ENCODE results near the gene KLHDC8A. TPM values are rescaled to one million over a fixed set of nuclear protein-coding genes. Genes with fewer than 3 reads are reported as not detected.

Gene KLHDC8A
- total and polyA plus RNA-seq, 4 experiments from 2014 or later, result not detected

- no peaks in the 10 kb centered on the region for H3K36me3 Mint-ChIP-seq
- peaks cover 10 to 29% (median 12%) of the 10 kb centered on the region in 4 donors for H3K4me1 Mint-ChIP-seq
- H3K9me3 Mint-ChIP-seq, result no peaks in the 10 kb centered on the region
- ChIA-PET CTCF (ENCODE audit: partially characterized antibody) (no interaction called here), POLR2A (ENCODE audit: partially characterized antibody) (no interaction called here)
- no peak for DNase-seq
- intact Hi-C loops (cut with micrococcal nuclease), result no loop called here
- no peaks in the 10 kb centered on the region for H3K27me3 ChIP-seq (ENCODE audit: insufficient read depth, low read length)
- H3K27ac ChIP-seq (ENCODE audit: low read depth, low read length), result no peak overlapping the region
- no peaks in the 10 kb centered on the region for H3K9me3 ChIP-seq (ENCODE audit: control insufficient read depth in 1 of 2, low read length in 2 of 2)
- H3K4me3 Mint-ChIP-seq, result no peak overlapping the region
- H3K36me3 ChIP-seq (ENCODE audit: insufficient read depth, low read length), result no peaks in the 10 kb centered on the region
- peaks cover 9% of the 10 kb centered on the region for H3K4me1 ChIP-seq (ENCODE audit: insufficient read depth, low read length)
- H3K27ac Mint-ChIP-seq, result no peak overlapping the region
- H3K27me3 Mint-ChIP-seq, result peaks cover 11 to 13% of the 10 kb centered on the region in 2 donors
- no peak overlapping the region for H3K4me3 ChIP-seq (ENCODE audit: low read length in 2 of 2)
These were observed 22.3 kb upstream of the KLHDC8A start for GRCh38 chr1:205379056-205379455.

GRCh38 chr1:205377355-205377754, 20.6 kb upstream of the KLHDC8A start:
- no peaks in the 10 kb centered on the region for H3K9me3 ChIP-seq (ENCODE audit: control insufficient read depth in 1 of 2, low read length in 2 of 2)
- H3K4me3 ChIP-seq (ENCODE audit: low read length in 2 of 2), result no peak overlapping the region
- Mint-ChIP-seq H3K36me3 (no peaks in the 10 kb centered on the region), H3K4me1 (peaks cover 18 to 39% (median 22%) of the 10 kb centered on the region in 4 donors), H3K27ac (no peak overlapping the region), H3K27me3 (peaks cover 13 to 14% of the 10 kb centered on the region in 2 donors), H3K9me3 (no peaks in the 10 kb centered on the region), H3K4me3 (no peak overlapping the region)
- intact Hi-C loops (cut with micrococcal nuclease), result no loop called here
- no peaks in the 10 kb centered on the region for H3K27me3 ChIP-seq (ENCODE audit: insufficient read depth, low read length)
- POLR2A ChIA-PET (ENCODE audit: partially characterized antibody), result no interaction called here
- H3K4me1 ChIP-seq (ENCODE audit: insufficient read depth, low read length), result peaks cover 16% of the 10 kb centered on the region
- DNase-seq, result no peak
- CTCF ChIA-PET (ENCODE audit: partially characterized antibody), result no interaction called here
- no peaks in the 10 kb centered on the region for H3K36me3 ChIP-seq (ENCODE audit: insufficient read depth, low read length)
- no peak overlapping the region for H3K27ac ChIP-seq (ENCODE audit: low read depth, low read length)

GRCh38 chr1:205376739-205377138, 20.0 kb upstream of the KLHDC8A start:
- Mint-ChIP-seq H3K27ac (no peak overlapping the region), H3K36me3 (no peaks in the 10 kb centered on the region), H3K9me3 (no peaks in the 10 kb centered on the region), H3K4me3 (peak overlapping the region in 1 of 8 donors; percentile 22), H3K4me1 (peaks cover 18 to 39% (median 22%) of the 10 kb centered on the region in 4 donors), H3K27me3 (peaks cover 13 to 15% of the 10 kb centered on the region in 2 donors)
- H3K27ac ChIP-seq (ENCODE audit: low read depth, low read length), result no peak overlapping the region
- no peaks in the 10 kb centered on the region for H3K9me3 ChIP-seq (ENCODE audit: control insufficient read depth in 1 of 2, low read length in 2 of 2)
- ChIA-PET POLR2A (ENCODE audit: partially characterized antibody) (no interaction called here), CTCF (ENCODE audit: partially characterized antibody) (interaction anchor here (1.0 to 1.2 kb wide), 2 partner anchors 23 to 41 kb away, joined by 3 to 5 read pairs; no protein-coding TSS in a partner anchor)
- no peak overlapping the region for H3K4me3 ChIP-seq (ENCODE audit: low read length in 2 of 2)
- no peaks in the 10 kb centered on the region for H3K36me3 ChIP-seq (ENCODE audit: insufficient read depth, low read length)
- no peaks in the 10 kb centered on the region for H3K27me3 ChIP-seq (ENCODE audit: insufficient read depth, low read length)
- no peak for DNase-seq
- peaks cover 16% of the 10 kb centered on the region for H3K4me1 ChIP-seq (ENCODE audit: insufficient read depth, low read length)
- intact Hi-C loops (cut with micrococcal nuclease), result no loop called here

- H3K4me1 ChIP-seq (ENCODE audit: insufficient read depth, low read length), result peaks cover 16% of the 10 kb centered on the region
- H3K36me3 Mint-ChIP-seq, result no peaks in the 10 kb centered on the region
- intact Hi-C loops (cut with micrococcal nuclease), result no loop called here
- peak overlapping the region in 1 of 7 donors; percentile 7 for H3K27ac Mint-ChIP-seq
- ChIA-PET POLR2A (ENCODE audit: partially characterized antibody) (no interaction called here), CTCF (ENCODE audit: partially characterized antibody) (interaction anchor here (1.0 to 1.2 kb wide), 2 partner anchors 22 to 41 kb away, joined by 3 to 5 read pairs; no protein-coding TSS in a partner anchor)
- H3K27ac ChIP-seq (ENCODE audit: low read depth, low read length), result no peak overlapping the region
- H3K27me3 ChIP-seq (ENCODE audit: insufficient read depth, low read length), result no peaks in the 10 kb centered on the region
- no peaks in the 10 kb centered on the region for H3K9me3 Mint-ChIP-seq
- H3K9me3 ChIP-seq (ENCODE audit: control insufficient read depth in 1 of 2, low read length in 2 of 2), result no peaks in the 10 kb centered on the region
- peaks cover 11 to 16% of the 10 kb centered on the region in 2 donors for H3K27me3 Mint-ChIP-seq
- H3K36me3 ChIP-seq (ENCODE audit: insufficient read depth, low read length), result no peaks in the 10 kb centered on the region
- H3K4me1 Mint-ChIP-seq, result peaks cover 18 to 39% (median 22%) of the 10 kb centered on the region in 4 donors
- H3K4me3 ChIP-seq (ENCODE audit: low read length in 2 of 2), result no peak overlapping the region
- peak overlapping the region in 1 of 8 donors; percentile 58 for H3K4me3 Mint-ChIP-seq
- no peak for DNase-seq
These were observed 19.3 kb upstream of the KLHDC8A start for GRCh38 chr1:205375835-205376545.

GRCh38 chr1:205374210-205375078, 17.7 kb upstream of the KLHDC8A start:
- H3K36me3 ChIP-seq (ENCODE audit: insufficient read depth, low read length), result no peaks in the 10 kb centered on the region
- peak overlapping the region in 6 of 8 donors; percentile 45 to 78 (median 56) for H3K4me3 Mint-ChIP-seq
- intact Hi-C loops (cut with micrococcal nuclease), result no loop called here
- no peaks in the 10 kb centered on the region for H3K9me3 ChIP-seq (ENCODE audit: control insufficient read depth in 1 of 2, low read length in 2 of 2)
- H3K4me3 ChIP-seq (ENCODE audit: low read length in 2 of 2), result no peak overlapping the region
- DNase-seq, result no peak
- no peaks in the 10 kb centered on the region for H3K9me3 Mint-ChIP-seq
- peaks cover 16% of the 10 kb centered on the region for H3K4me1 ChIP-seq (ENCODE audit: insufficient read depth, low read length)
- H3K27me3 Mint-ChIP-seq, result peaks cover 13 to 16% of the 10 kb centered on the region in 2 donors
- peak overlapping the region in 4 of 7 donors; percentile 13 to 50 (median 34) for H3K27ac Mint-ChIP-seq
- no peak overlapping the region for H3K27ac ChIP-seq (ENCODE audit: low read depth, low read length)
- peaks cover 18 to 39% (median 22%) of the 10 kb centered on the region in 4 donors for H3K4me1 Mint-ChIP-seq
- POLR2A ChIA-PET (ENCODE audit: partially characterized antibody), result no interaction called here
- H3K36me3 Mint-ChIP-seq, result no peaks in the 10 kb centered on the region
- CTCF ChIA-PET (ENCODE audit: partially characterized antibody), result interaction anchor here (0.8 to 1.7 kb wide), 4 partner anchors 22 to 150 kb away, joined by 3 to 4 read pairs (median 3); no protein-coding TSS in a partner anchor
- no peaks in the 10 kb centered on the region for H3K27me3 ChIP-seq (ENCODE audit: insufficient read depth, low read length)

- no peak for DNase-seq
- ChIA-PET POLR2A (ENCODE audit: partially characterized antibody) (no interaction called here), CTCF (ENCODE audit: partially characterized antibody) (interaction anchor here (0.8 to 1.7 kb wide), 2 partner anchors 37 to 49 kb away, joined by 3 to 4 read pairs; no protein-coding TSS in a partner anchor)
These were observed 17.1 kb upstream of the KLHDC8A start for GRCh38 chr1:205373798-205374175.

More at GRCh38 chr1:205373798-205374175, 17.1 kb upstream of the KLHDC8A start:
- no peaks in the 10 kb centered on the region for H3K27me3 ChIP-seq (ENCODE audit: insufficient read depth, low read length)
- H3K4me3 ChIP-seq (ENCODE audit: low read length in 2 of 2), result no peak overlapping the region
- no peaks in the 10 kb centered on the region for H3K9me3 ChIP-seq (ENCODE audit: control insufficient read depth in 1 of 2, low read length in 2 of 2)
- Mint-ChIP-seq H3K4me3 (peak overlapping the region in 6 of 8 donors; percentile 45 to 78 (median 56)), H3K36me3 (no peaks in the 10 kb centered on the region), H3K4me1 (peaks cover 18 to 39% (median 22%) of the 10 kb centered on the region in 4 donors), H3K27ac (peak overlapping the region in 3 of 7 donors; percentile 13 to 43 (median 25)), H3K27me3 (peaks cover 9 to 14% of the 10 kb centered on the region in 2 donors), H3K9me3 (no peaks in the 10 kb centered on the region)
- H3K4me1 ChIP-seq (ENCODE audit: insufficient read depth, low read length), result peaks cover 16% of the 10 kb centered on the region
- no peak overlapping the region for H3K27ac ChIP-seq (ENCODE audit: low read depth, low read length)
- intact Hi-C loops (cut with micrococcal nuclease), result no loop called here
- H3K36me3 ChIP-seq (ENCODE audit: insufficient read depth, low read length), result no peaks in the 10 kb centered on the region
